ENCODE data around the gene TRO.

The TRO gene

GRCh38 chrX:54961750-54962149 is 41.1 kb downstream of the TRO start:
- no peak for DNase-seq

DNA sequence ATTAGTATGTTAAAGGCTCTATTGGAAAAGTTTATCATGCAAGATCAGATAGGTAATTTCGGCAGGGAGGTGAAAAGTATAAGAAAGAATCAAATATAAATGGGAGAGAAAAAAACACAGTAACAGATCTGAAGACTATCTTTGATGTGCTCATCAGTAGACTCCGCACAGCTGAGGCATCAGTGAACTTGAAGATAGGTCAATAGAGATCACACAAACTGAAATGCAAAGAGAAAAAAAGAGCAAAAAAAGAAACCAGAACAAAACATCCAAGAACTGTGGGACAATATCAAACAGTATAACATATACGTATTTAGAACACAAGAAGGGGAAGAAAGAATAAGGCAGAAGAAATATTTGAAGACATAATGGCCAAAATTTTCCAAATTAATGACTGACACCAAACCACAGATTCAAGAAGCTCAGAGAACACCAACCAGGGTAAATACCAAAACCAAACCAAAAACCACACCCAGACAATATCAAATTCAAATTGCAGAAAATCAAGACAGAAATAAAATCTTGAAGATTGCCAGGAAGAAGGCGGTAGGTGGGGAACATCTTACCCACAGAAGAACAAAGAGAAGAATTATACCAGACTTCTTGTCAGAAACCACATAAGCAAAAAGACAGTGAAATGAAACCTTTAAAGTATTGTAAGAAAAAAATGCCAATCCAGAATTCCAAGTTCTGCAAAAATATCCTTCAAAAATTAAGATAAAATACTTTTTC is 44.3 kb downstream of the TRO start:
- DNase-seq, result no peak

DNA sequence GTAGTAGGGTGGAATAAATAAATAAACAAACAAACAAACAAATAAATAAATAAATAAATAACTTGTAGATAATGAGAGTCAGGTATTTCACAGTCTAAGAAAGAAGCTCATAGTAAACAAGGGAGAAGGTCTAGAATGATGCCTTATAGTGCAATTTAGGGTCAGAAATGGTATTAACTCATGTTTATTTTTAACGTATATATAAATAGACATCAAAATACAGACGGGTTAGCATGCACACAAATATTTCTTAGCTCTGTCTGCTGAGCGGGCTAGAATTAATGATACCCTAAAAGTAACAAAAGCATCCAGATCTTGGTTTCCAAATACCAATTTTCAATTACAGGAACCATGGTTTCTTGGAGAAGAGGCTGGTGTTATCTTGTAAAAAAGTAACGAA is 56.8 kb downstream of the TRO start:
- DNase-seq, result no peak

- DNase-seq, result peak; percentile 3
These were observed 57.8 kb downstream of the TRO start for GRCh38 chrX:54978448-54978847.

DNA sequence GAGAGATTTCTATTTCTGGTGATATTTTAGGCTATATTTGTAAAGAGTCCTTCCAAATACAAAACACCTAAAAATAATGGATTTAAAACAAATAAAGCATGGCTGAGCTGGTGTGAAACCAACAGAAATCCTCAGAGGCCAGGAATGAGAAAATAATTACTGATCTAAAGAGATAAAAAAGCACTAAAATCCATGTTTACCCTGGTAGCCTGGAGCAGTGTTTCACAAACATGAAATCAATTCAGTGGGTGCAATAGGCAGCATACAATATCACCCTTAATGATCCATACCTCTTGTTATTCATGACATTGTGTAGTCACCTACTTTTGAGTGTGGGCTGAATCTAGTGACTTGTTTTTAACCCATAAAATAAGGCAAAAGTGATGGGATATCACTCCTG is 58.8 kb downstream of the TRO start:
- no peak for DNase-seq

- DNase-seq, result no peak
These were observed 59.7 kb downstream of the TRO start for GRCh38 chrX:54980334-54980733.
